WTC11 (cell line): ENCODE data around the gene UQCC2. TPM values are rescaled to one million over a fixed set of nuclear protein-coding genes. Genes with fewer than 3 reads are reported as not detected.

Experiments
- ATAC-seq: fragments of 200-7000 bp; cut with Tn5 transposase; 2 replicates; pipeline ENCODE4 v1.10.0; 2021; ENCODE audit warnings: mild to moderate bottlenecking, moderate library complexity
- CTCF ChIA-PET: fragments of 300-600 bp; sonication (Branson Sonifier 250); formaldehyde crosslinking; loops from one replicate; lab custom pipeline; 2021; ENCODE audit warnings: antibody characterized with exemption; lab: Charles Lee
- POLR2A ChIA-PET: fragments of 350-600 bp; sonication (Branson Sonifier 250); formaldehyde crosslinking; loops from one replicate; lab custom pipeline; 2021; ENCODE audit warnings: antibody characterized with exemption; lab: Charles Lee
- DNase-seq: peaks from one replicate; pipeline ENCODE4 v3.0.0; 2021; ENCODE audit warnings: low spot score
- H3K27ac Mint-ChIP-seq: 2 replicates; pipeline ENCODE4 v1.8.0; 2021; ENCODE audit warnings: mixed read lengths
- H3K27me3 Mint-ChIP-seq: 2 replicates; pipeline ENCODE4 v1.8.0; 2021; ENCODE audit warnings: low read depth, mild to moderate bottlenecking, moderate library complexity, mixed read lengths
- H3K36me3 Mint-ChIP-seq: 2 replicates; pipeline ENCODE4 v1.8.0; 2021; ENCODE audit warnings: mixed read lengths
- H3K4me1 Mint-ChIP-seq: 2 replicates; pipeline ENCODE4 v1.8.0; 2022; ENCODE audit warnings: mixed read lengths
- H3K4me3 Mint-ChIP-seq: 2 replicates; pipeline ENCODE4 v1.8.0; 2021; ENCODE audit warnings: mild to moderate bottlenecking, moderate library complexity, mixed read lengths
- H3K9me3 Mint-ChIP-seq: 2 replicates; pipeline ENCODE4 v1.8.0; 2021; ENCODE audit warnings: mixed read lengths
- ATF2 ChIP-seq: sonication (generic); formaldehyde crosslinking; IDR thresholded peaks from 2 replicates; pipeline ENCODE4 v1.8.1; 2022; ENCODE audit warnings: low read depth, missing genetic modification reagents, borderline replicate concordance
- CTCF ChIP-seq: fragments of 200-600 bp; IDR thresholded peaks from 2 replicates; pipeline ENCODE4 v1.8.0; 2022; ENCODE audit warnings: antibody characterized with exemption
- FOXK1 ChIP-seq: sonication (generic); formaldehyde crosslinking; IDR thresholded peaks from 2 replicates; pipeline ENCODE4 v1.8.0; 2022; ENCODE audit warnings: mild to moderate bottlenecking, moderate library complexity, missing genetic modification reagents
- HMGA2 ChIP-seq: fragments of 250-450 bp; sonication (Bioruptor Pico); IDR thresholded peaks from 2 replicates; pipeline ENCODE4 v1.4.0; 2021; ENCODE audit warnings: mild to moderate bottlenecking, moderate library complexity
- JUN ChIP-seq: sonication (generic); formaldehyde crosslinking; IDR thresholded peaks from 2 replicates; pipeline ENCODE4 v1.8.0; 2023; ENCODE audit warnings: mild to moderate bottlenecking, missing genetic modification reagents
- PRRX2 ChIP-seq: fragments of 250-450 bp; sonication (Bioruptor Pico); IDR thresholded peaks from 2 replicates; pipeline ENCODE4 v1.8.0; 2021; ENCODE audit warnings: mild to moderate bottlenecking
- TCF7 ChIP-seq: sonication (generic); formaldehyde crosslinking; IDR thresholded peaks from 2 replicates; pipeline ENCODE4 v1.8.0; 2022; ENCODE audit warnings: mild to moderate bottlenecking, low read depth, missing genetic modification reagents, moderate library complexity
- USF2 ChIP-seq: sonication (generic); formaldehyde crosslinking; IDR thresholded peaks from 2 replicates; pipeline ENCODE4 v1.8.1; 2023; ENCODE audit warnings: mild to moderate bottlenecking, missing genetic modification reagents, moderate library complexity
- ZBTB21 ChIP-seq: sonication (generic); formaldehyde crosslinking; IDR thresholded peaks from 2 replicates; pipeline ENCODE4 v1.8.1; 2023; ENCODE audit warnings: mild to moderate bottlenecking, missing genetic modification reagents, borderline replicate concordance
- ZNF416 ChIP-seq: fragments of 250-450 bp; sonication (Bioruptor Pico); IDR thresholded peaks from 2 replicates; pipeline ENCODE4 v1.9.0; 2021; ENCODE audit warnings: mild to moderate bottlenecking, inconsistent platforms
- total RNA-seq: library from RNA; stranded (reverse); gene quantifications from 3 replicates; pipeline ENCODE4 v1.2.3, GENCODE V29; 2021
- TF ChIP-seq, protein P1 (sequence below): sonication (generic); formaldehyde crosslinking; IDR thresholded peaks from 2 replicates; pipeline ENCODE4 v1.8.0; 2022; ENCODE audit warnings: mild to moderate bottlenecking, missing genetic modification reagents
- TF ChIP-seq, protein P2 (sequence below): fragments of 250-450 bp; sonication (Bioruptor Pico); IDR thresholded peaks from 2 replicates; pipeline ENCODE4 v1.9.0; 2021; ENCODE audit warnings: moderate library complexity, mild to moderate bottlenecking, inconsistent platforms, borderline replicate concordance
- TF ChIP-seq, protein P3 (sequence below): sonication (generic); formaldehyde crosslinking; conservative IDR thresholded peaks from 2 replicates; pipeline ENCODE4 v1.8.1; 2022; ENCODE audit warnings: mild to moderate bottlenecking, missing genetic modification reagents
- TF ChIP-seq, protein P4 (sequence below): sonication (generic); formaldehyde crosslinking; IDR thresholded peaks from 2 replicates; pipeline ENCODE4 v1.8.0; 2022; ENCODE audit warnings: mild to moderate bottlenecking, missing genetic modification reagents
- TF ChIP-seq, protein P5 (sequence below): fragments of 250-450 bp; sonication (Bioruptor Pico); IDR thresholded peaks from 2 replicates; pipeline ENCODE4 v1.8.0; 2021; ENCODE audit warnings: mild to moderate bottlenecking

The UQCC2 gene
- total RNA-seq, 1 experiment from 2014 or later: 65.8 TPM

- CTCF ChIA-PET: no interaction called here
- H3K36me3 Mint-ChIP-seq: peaks cover 43% of the 10 kb centered on the region
Measured at GRCh38 chr6:33679761-33680160, 31.7 kb downstream of the UQCC2 start.

DNA sequence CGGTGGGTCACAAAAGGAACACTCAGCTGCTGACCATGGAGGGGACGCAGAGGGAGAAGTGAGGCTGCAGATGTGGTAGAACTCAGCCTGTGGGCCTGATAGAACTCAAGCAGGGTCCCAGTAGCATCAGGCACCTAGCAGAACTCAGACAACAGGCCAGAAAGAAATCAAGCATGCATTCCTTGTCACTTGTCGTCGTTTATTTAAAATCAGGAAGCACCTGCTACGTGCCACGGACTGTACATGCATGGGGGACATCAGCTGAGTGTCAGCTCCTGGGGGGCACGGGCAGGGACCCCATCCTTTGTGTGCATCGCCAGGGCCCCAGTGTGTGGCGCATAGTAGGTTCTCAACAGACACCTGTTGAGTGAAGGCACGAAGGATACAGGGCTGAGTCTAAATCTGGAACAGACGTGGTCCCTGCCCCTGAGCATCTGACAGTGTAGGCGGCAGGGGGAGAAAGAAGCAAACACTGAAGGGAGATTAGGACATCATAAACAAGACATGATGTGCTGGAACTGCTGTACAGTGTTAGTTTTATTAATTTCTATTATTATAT lies 32.5 kb downstream of the UQCC2 start:
- Mint-ChIP-seq H3K27me3 (no peaks in the 10 kb centered on the region), H3K9me3 (no peaks in the 10 kb centered on the region), H3K4me1 (no peaks in the 10 kb centered on the region), H3K4me3 (no peak overlapping the region), H3K27ac (no peak overlapping the region), H3K36me3 (peaks cover 44% of the 10 kb centered on the region)
- CTCF ChIA-PET: no interaction called here
- no peak for ATAC-seq
- POLR2A ChIA-PET: no interaction called here
- no peak for TF ChIP-seq ZNF416 (CRISPR knock-in tag)
- TF ChIP-seq HMGA2: no peak
- no peak for DNase-seq

More at GRCh38 chr6:33679761-33680160, 31.7 kb downstream of the UQCC2 start:
- H3K4me1 Mint-ChIP-seq: no peaks in the 10 kb centered on the region
- H3K27ac Mint-ChIP-seq: no peak overlapping the region
- no peaks in the 10 kb centered on the region for H3K9me3 Mint-ChIP-seq
- DNase-seq (no peak), ATAC-seq (no peak)
- H3K4me3 Mint-ChIP-seq: no peak overlapping the region
- TF ChIP-seq FOXK1 (CRISPR knock-in tag) (no peak), ZBTB21 (CRISPR knock-in tag) (no peak), TCF7 (CRISPR knock-in tag) (no peak), PRRX2 (no peak)
- TF ChIP-seq, protein P1, sequence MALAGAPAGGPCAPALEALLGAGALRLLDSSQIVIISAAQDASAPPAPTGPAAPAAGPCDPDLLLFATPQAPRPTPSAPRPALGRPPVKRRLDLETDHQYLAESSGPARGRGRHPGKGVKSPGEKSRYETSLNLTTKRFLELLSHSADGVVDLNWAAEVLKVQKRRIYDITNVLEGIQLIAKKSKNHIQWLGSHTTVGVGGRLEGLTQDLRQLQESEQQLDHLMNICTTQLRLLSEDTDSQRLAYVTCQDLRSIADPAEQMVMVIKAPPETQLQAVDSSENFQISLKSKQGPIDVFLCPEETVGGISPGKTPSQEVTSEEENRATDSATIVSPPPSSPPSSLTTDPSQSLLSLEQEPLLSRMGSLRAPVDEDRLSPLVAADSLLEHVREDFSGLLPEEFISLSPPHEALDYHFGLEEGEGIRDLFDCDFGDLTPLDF (CRISPR knock-in tag): no peak
- TF ChIP-seq, protein P2, sequence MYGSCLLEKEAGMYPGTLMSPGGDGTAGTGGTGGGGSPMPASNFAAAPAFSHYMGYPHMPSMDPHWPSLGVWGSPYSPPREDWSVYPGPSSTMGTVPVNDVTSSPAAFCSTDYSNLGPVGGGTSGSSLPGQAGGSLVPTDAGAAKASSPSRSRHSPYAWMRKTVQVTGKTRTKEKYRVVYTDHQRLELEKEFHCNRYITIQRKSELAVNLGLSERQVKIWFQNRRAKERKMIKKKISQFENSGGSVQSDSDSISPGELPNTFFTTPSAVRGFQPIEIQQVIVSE (CRISPR knock-in tag): no peak
- TF ChIP-seq, protein P3, sequence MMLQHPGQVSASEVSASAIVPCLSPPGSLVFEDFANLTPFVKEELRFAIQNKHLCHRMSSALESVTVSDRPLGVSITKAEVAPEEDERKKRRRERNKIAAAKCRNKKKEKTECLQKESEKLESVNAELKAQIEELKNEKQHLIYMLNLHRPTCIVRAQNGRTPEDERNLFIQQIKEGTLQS: no peak
- POLR2A ChIA-PET: no interaction called here
- no peaks in the 10 kb centered on the region for H3K27me3 Mint-ChIP-seq

GRCh38 chr6:33678233-33678931 lies 33.1 kb downstream of the UQCC2 start:
- no peak for ATAC-seq

DNA sequence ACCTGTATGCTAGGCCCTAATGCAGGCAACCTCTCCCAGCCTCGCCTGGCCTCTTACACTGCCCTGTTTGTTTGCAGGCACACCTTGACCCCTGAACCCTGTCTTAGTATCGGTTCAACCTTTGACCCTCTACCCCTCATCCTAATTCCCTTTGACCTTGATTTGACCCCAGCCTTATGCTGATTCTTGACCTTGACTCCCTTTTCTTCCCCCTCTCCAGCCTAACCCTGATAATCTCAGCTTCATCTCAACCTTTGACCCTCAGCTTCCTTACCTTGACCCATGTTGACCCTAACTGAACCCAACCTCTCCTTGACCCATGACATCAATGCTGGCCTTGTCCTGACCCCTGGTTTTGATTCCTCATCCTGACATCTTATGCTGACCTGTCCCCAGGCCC lies 33.8 kb downstream of the UQCC2 start:
- H3K27me3 Mint-ChIP-seq: no peaks in the 10 kb centered on the region
- H3K4me1 Mint-ChIP-seq: no peaks in the 10 kb centered on the region
- peaks cover 46% of the 10 kb centered on the region for H3K36me3 Mint-ChIP-seq
- ChIA-PET POLR2A (no interaction called here), CTCF (interaction anchor here (0.8 kb wide), 1 partner anchor 88 kb away, joined by 3 read pairs; no protein-coding TSS in a partner anchor)
- TF ChIP-seq USF2 (CRISPR knock-in tag): no peak
- TF ChIP-seq, protein P4, sequence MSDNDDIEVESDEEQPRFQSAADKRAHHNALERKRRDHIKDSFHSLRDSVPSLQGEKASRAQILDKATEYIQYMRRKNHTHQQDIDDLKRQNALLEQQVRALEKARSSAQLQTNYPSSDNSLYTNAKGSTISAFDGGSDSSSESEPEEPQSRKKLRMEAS (CRISPR knock-in tag): no peak
- no peak for TF ChIP-seq ATF2 (CRISPR knock-in tag)
- TF ChIP-seq JUN (CRISPR knock-in tag): no peak
- TF ChIP-seq, protein P5, sequence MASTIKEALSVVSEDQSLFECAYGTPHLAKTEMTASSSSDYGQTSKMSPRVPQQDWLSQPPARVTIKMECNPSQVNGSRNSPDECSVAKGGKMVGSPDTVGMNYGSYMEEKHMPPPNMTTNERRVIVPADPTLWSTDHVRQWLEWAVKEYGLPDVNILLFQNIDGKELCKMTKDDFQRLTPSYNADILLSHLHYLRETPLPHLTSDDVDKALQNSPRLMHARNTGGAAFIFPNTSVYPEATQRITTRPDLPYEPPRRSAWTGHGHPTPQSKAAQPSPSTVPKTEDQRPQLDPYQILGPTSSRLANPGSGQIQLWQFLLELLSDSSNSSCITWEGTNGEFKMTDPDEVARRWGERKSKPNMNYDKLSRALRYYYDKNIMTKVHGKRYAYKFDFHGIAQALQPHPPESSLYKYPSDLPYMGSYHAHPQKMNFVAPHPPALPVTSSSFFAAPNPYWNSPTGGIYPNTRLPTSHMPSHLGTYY (CRISPR knock-in tag): no peak
- no peak for TF ChIP-seq CTCF
- H3K27ac Mint-ChIP-seq: no peak overlapping the region
- ATAC-seq (no peak), DNase-seq (no peak)
- H3K9me3 Mint-ChIP-seq: no peaks in the 10 kb centered on the region
- H3K4me3 Mint-ChIP-seq: no peak overlapping the region

More at GRCh38 chr6:33678233-33678931, 33.1 kb downstream of the UQCC2 start:
- Mint-ChIP-seq H3K27me3 (no peaks in the 10 kb centered on the region), H3K9me3 (no peaks in the 10 kb centered on the region), H3K4me1 (no peaks in the 10 kb centered on the region), H3K27ac (no peak overlapping the region), H3K36me3 (peaks cover 47% of the 10 kb centered on the region), H3K4me3 (no peak overlapping the region)
- CTCF ChIA-PET: interaction anchor here (0.8 kb wide), 1 partner anchor 88 kb away, joined by 3 read pairs; no protein-coding TSS in a partner anchor
- no peak for TF ChIP-seq TCF7 (CRISPR knock-in tag)
- no peak for DNase-seq
- POLR2A ChIA-PET: interaction anchor here (0.6 kb wide), 1 partner anchor 16 kb away, joined by 3 read pairs; no protein-coding TSS in a partner anchor
